Muscle of arm (tissue), 14 donors: ENCODE data around the gene METTL2A. TPM values are rescaled to one million over a fixed set of nuclear protein-coding genes. Genes with fewer than 3 reads are reported as not detected.
"Not testable (repeated sequence)": the region's sequence is repeated elsewhere in the genome, so short reads cannot be mapped to it uniquely, and the experiment has no call there.

Experiments used
- DNase-seq: peaks from one replicate; pipeline ENCODE4 v3.0.0-alpha.2; 2013
- long read RNA-seq, 11 donors: transcript quantifications; one replicate each; lab custom pipeline, GENCODE V29; 2026
- polyA plus RNA-seq, 12 donors: library from polyadenylated mRNA; unstranded; fragments of 120-200 nt; gene quantifications; one replicate each; pipeline ENCODE4 v1.2.1, GENCODE V29; 2013; ENCODE audit not compliant: insufficient read length in 12 of 12

The METTL2A gene
- polyA plus RNA-seq = 100 to 1,000 TPM in 1 of 12 donors, 10 to 100 TPM in 11; 13.5 to 173 (median 17.7) TPM
- long read RNA-seq, donor 1, transcript METTL2A-201 (9 exons, 2,537 nt) = major isoform, 5 of 7 reads
- long read RNA-seq, donor 1, partial matches to known transcripts = 0 of 7 reads
- long read RNA-seq, donor 1, other reads (novel, unspliced or antisense) = 0 of 7 reads
- long read RNA-seq, donor 2, transcript METTL2A-201 (9 exons, 2,537 nt) = major isoform, 9 of 10 reads
- long read RNA-seq, donor 2, partial matches to known transcripts = 0 of 10 reads
- long read RNA-seq, donor 2, other reads (novel, unspliced or antisense) = 0 of 10 reads
- long read RNA-seq, donor 3, partial matches to known transcripts = 0 of 3 reads
- long read RNA-seq, donor 3, other reads (novel, unspliced or antisense) = 0 of 3 reads
- long read RNA-seq, donor 4, partial matches to known transcripts = 0 of 1 reads
- long read RNA-seq, donor 4, other reads (novel, unspliced or antisense) = 0 of 1 reads
- long read RNA-seq, donor 5, transcript METTL2A-201 (9 exons, 2,537 nt) = major isoform, 6 of 9 reads
- long read RNA-seq, donor 5, partial matches to known transcripts = 0 of 9 reads
- long read RNA-seq, donor 5, other reads (novel, unspliced or antisense) = 0 of 9 reads
- long read RNA-seq, donor 6, transcript METTL2A-201 (9 exons, 2,537 nt) = major isoform, 6 of 6 reads
- long read RNA-seq, donor 6, partial matches to known transcripts = 0 of 6 reads
- long read RNA-seq, donor 6, other reads (novel, unspliced or antisense) = 0 of 6 reads
- long read RNA-seq, donor 7, partial matches to known transcripts = 0 of 5 reads
- long read RNA-seq, donor 7, other reads (novel, unspliced or antisense) = 0 of 5 reads
- long read RNA-seq, donor 8, transcript METTL2A-201 (9 exons, 2,537 nt) = major isoform, 5 of 8 reads
- long read RNA-seq, donor 8, partial matches to known transcripts = 0 of 8 reads
- long read RNA-seq, donor 8, other reads (novel, unspliced or antisense) = 0 of 8 reads
- long read RNA-seq, donor 9, partial matches to known transcripts = 0 of 2 reads
- long read RNA-seq, donor 9, other reads (novel, unspliced or antisense) = 0 of 2 reads
- long read RNA-seq, donor 10, transcript METTL2A-201 (9 exons, 2,537 nt) = major isoform, 9 of 11 reads
- long read RNA-seq, donor 10, partial matches to known transcripts = 0 of 11 reads
- long read RNA-seq, donor 10, other reads (novel, unspliced or antisense) = 0 of 11 reads
- long read RNA-seq, donor 11, partial matches to known transcripts = 0 of 6 reads
- long read RNA-seq, donor 11, other reads (novel, unspliced or antisense) = 0 of 6 reads

DNA sequence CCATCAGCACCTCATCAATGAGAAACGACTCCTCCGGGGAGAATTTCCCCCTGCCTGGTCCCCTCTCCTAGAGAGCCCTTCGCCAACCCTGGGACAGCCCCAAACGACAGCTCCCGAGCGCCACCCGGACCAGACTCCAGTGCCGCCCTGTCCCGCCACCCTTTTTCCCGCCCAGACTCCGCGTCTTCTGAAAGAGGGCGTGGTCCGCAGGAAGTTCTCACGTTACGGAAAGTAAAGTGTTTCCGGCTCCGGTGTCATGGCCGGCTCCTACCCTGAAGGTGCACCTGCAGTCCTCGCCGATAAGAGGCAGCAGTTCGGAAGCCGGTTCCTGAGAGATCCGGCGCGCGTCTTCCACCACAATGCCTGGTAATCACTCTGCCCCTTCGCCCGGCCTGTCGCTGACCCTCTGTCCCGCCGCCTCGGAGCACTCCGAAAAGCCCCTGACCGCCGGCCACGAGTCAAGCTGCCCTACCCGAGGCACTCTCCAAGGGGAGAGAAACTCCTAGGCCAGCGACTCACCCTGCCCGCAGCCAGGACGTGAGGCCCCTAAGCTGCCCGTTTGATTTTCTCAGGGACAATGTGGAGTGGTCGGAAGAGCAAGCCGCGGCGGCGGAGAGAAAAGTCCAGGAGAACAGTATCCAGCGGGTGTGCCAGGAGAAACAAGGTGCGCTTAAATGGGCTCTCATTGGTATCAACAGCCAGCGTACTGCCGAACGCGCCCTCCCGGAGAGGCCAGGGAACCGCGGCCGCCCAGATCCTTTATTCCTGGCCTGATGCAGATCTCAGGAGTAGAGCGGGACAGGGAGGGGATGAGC, at the start of gene METTL2A:
Gene METTL2A (plus strand): TSS at position 251 of the 815 bp plus-strand sequence. CDS start 6 bp downstream, at position 257.
- peak; percentile 84 for DNase-seq

GRCh38 chr17:62380253-62380652, 43.4 kb upstream of the METTL2A start, which contains the start of gene EFCAB3:
EFCAB3 (plus strand) TSS chr17:62380553; CDS start chr17:62382980, 2,427 bp downstream.
- no peak for DNase-seq

DNA sequence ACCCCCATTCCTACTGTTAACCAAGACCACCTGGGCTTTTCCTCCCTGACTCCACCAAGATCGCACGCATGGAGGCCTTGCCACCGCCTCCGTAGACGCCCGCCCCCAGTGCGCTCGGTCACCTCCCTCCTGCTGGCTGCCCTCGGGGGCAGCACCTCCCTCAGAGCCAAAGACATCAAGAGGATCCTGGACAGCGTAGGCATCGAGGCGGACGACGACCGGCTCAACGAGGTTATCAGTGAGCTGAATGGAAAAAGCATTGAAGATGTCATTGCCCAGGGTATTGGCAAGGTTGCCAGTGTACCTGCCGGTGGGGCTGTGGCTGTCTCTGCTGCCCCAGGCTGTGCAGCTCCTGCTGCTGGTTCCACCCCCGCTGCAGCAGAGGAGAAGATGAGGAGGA, 42.1 kb upstream of the METTL2A start:
- no peak for DNase-seq

- no peak for DNase-seq
Measured at GRCh38 chr17:62388856-62389255, 34.8 kb upstream of the METTL2A start.

DNA sequence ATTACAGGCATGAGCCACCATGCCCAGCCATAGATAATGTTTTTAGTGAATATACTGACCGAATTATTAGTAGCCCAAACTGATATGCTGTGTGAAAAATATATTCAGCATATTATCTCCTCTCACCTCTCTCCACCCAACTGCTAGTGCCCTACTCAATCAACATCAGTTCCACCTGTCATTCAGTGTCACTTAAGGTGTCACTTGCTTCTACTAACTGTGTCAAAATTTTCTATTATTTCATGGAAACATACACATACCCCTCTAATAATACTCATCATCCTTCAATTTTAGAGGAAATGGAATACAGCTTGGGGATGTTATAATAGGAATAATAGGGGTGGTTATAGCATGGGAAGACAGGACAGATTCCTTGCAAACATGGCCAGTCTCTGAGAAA, 30.8 kb upstream of the METTL2A start:
- DNase-seq = no peak

- DNase-seq = no peak
Measured at GRCh38 chr17:62398891-62399290, 24.8 kb upstream of the METTL2A start.

DNA sequence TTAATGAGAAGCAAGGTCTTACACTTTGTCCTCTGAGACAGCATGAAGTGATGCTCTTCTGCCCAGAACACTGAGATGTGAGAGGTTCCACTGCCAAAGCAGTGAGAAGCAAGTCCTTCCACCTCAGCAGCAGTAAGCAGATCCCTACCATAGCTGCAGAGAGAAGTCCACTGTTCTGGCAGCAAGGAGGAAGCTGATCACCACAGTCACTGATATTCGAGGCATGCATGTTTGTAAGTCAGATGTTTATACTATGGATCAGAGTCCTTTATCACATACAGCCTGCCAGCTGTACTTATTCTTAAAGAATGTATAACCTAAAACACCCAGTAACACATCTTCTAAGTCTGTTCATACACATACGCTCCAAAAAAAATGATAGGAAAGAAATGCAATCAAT, 18.2 kb upstream of the METTL2A start:
- DNase-seq = no peak

DNA sequence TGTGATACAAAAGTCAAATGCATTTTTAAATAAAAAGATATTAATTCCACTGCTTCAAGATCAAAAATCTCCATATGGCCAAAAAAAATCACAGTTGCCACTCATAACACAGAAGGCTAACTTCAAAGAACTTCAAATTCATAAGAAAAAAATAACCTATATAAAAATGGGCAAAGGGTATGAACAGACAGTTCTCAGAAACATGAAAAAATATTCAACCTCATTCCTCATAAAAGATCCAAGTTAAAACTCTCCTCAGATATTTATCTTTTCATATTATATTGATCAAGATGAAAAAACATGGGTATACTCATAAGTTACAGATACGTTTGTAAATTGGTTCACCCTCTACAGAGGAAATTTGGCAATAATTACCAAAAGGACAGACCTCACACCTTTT, 10.6 kb upstream of the METTL2A start:
- not testable (repeated sequence) for DNase-seq

DNA sequence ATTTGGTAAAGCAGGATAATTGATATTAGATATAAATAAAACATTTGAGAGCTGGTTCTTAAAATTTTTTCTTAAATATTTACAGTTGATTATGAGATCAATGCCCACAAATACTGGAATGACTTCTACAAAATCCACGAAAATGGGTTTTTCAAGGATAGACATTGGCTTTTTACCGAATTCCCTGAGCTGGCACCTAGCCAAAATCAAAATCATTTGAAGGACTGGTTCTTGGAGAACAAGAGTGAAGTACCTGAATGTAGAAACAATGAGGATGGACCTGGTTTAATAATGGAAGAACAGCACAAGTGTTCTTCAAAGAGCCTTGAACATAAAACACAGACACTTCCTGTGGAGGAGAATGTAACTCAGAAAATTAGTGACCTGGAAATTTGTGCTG, 2.5 kb downstream of the METTL2A start:
- not testable (repeated sequence) for DNase-seq

DNA sequence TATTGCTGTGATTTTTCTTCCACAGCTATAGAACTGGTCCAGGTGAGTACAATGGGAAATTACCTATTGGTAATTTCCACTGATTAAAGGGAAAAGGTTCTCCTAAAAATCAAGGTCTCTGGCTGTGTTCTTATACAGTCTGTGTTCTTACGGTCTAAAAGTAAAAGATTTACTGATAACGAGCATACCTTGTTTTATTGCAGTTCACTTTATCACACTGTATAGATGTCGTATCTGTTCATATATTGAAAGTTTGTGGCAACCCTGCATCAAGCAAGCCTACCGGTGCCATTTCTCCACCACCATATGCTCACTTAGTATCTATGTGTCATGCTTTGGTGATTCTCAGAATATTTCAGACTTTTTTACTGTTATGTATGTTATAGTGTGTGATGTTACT, 11.6 kb downstream of the METTL2A start:
- DNase-seq = not testable (repeated sequence)

GRCh38 chr17:62441181-62441580, 17.5 kb downstream of the METTL2A start:
- not testable (repeated sequence) for DNase-seq

DNA sequence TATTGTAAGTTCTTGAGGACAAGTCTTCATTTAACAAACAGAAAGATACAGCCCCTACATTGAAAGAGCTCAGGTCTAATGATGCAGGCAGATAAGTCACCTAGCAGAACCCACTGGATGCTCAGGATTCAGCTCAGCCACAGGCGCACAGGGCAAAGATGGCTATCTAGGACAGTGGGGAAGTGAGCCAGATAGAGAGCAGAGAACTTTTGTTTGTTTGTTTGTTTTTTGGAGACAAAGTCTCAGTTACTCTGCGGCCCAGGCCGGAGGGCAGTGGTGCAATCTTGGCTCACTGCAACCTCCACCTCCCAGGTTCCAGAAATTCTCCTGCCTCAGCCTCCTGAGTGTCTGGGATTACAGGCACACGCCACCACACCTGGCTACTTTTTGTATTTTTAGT, 20.4 kb downstream of the METTL2A start:
- DNase-seq = no peak

DNA sequence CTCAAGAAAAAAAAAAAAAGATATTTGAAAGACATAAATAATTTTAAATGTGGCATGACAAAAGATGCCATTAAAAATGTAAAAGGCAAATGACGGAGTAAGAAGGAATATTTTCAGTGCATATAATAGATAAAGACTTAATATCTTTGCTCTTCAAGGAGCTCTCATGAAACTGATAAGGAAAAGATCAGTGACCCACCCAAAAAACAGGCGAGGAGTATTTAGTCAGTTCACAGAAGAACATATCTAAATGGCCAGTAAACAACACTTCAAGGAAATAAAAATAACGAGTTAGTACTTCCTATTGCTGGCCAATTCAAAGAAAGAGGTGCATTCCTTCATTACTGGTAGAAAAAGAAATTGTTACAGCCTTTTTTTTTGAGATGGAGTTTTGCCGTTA, 22.1 kb downstream of the METTL2A start:
- not testable (repeated sequence) for DNase-seq

- not testable (repeated sequence) for DNase-seq
Measured at GRCh38 chr17:62452195-62452594, 28.5 kb downstream of the METTL2A start.

DNA sequence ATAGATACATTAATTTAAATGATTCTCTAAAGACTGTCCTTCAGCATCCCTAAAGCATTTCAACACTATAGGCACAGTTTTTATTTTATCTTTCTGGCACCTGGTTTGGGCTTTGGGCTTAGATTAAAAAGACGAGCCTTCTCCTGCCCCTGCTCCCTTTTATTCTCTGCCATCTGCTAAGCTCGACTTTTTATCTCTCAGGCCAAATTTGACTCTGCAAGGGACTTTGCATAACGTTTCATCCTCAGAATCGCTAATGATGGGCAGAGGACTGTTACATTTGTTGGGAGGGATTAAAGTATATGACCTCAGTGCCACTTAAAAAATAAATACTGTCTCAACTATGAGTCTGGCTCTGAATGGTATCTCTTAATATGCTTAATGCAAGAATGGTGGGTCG, 29.3 kb downstream of the METTL2A start:
- not testable (repeated sequence) for DNase-seq

DNA sequence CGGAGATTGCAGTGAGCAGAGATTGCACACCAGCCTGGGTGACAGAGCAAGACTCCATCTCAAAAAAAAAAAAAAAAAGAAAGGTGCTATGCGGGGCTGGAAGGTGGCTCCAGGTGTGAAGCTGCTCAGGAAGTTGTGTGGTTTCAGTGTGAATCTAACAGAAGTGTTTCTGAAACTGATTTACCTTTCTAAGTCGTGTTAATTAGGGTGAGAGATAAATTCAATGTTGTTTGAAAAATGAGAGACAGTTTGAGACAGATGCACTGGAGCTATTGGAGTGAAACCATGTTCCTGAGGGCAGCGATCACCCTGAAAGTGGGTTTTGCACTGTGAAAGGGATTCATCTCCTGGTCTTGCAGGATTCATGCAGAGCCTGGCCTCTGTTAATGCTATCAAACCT, 30.0 kb downstream of the METTL2A start:
- not testable (repeated sequence) for DNase-seq

- not testable (repeated sequence) for DNase-seq
Measured at GRCh38 chr17:62454111-62454510, 30.4 kb downstream of the METTL2A start.

DNA sequence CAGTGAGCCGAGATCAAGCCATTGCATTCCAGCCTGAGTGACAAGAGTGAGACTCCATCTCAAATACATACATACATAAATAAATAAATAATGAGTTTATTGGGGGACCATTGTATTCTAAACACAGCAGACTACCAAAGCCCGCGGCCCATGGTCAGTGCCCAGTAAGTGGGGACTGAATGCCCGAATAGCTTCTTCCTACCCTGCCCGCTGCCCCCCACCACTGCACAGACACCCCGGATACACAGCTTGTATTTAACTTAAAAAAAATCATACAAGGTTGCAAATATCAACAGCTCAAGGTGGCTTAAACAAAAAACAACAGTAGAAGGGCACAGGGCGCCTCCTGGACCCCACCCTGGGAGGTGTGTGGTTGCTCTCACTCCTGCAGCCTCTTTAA, 32.3 kb downstream of the METTL2A start:
- DNase-seq = no peak

- not testable (repeated sequence) for DNase-seq
Measured at GRCh38 chr17:62458483-62458882, 34.8 kb downstream of the METTL2A start.

- not testable (repeated sequence) for DNase-seq
Measured at GRCh38 chr17:62464422-62464821, 40.7 kb downstream of the METTL2A start.

DNA sequence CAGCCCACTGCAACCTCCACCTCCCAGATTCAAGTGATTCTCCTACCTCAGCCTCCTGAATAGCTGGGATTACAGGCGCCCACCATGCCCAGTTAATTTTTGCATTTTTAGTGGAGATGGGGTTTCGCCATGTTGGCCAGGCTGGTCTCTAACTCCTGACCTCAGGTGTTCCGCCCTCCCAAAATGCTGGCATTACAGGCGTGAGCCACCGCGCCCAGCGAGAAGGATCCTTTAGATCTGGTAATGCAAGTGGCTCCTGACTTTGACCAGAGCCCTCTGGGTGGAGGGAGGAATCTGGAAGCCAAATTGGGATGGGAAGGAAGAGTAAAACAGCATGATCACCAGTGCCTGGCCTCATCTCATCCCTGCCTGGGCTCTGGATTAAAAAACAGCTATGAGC, 41.6 kb downstream of the METTL2A start:
- not testable (repeated sequence) for DNase-seq
